Heart left ventricle (tissue), 16 donors: Measurements from ENCODE around the gene STX2. TPM values are rescaled to one million over a fixed set of nuclear protein-coding genes. Genes with fewer than 3 reads are reported as not detected.

ENCODE experiments used
- ATAC-seq, 4 donors: fragments of 200-7000 bp; cut with Tn5 transposase; one replicate each; pipeline ENCODE4 v1.9.1; 2020 to 2022; ENCODE audit warnings: moderate library complexity in 4 of 4, mild to moderate bottlenecking in 3 of 4, moderate number of reproducible peaks in 1 of 4
- DNase-seq, 5 donors: peaks; one replicate each; pipeline ENCODE4 v3.0.0-alpha.2; 2020
- H3K27ac ChIP-seq, 12 donors: fragments of 200-600 bp; sonication (generic) in 4 of 12; one replicate each; pipeline versions ENCODE4 v1.5.0 to v1.8.0; 2016 to 2022; ENCODE audit warnings: mild to moderate bottlenecking in 2 of 12
- H3K27me3 ChIP-seq, 9 donors: fragments of 200-600 bp; sonication (generic) in 2 of 9; one replicate each; pipeline versions ENCODE4 v1.5.1 to v1.8.0; 2016 to 2022; ENCODE audit warnings: mild to moderate bottlenecking in 3 of 9
- H3K36me3 ChIP-seq, 9 donors: fragments of 200-600 bp; sonication (generic) in 2 of 9; one replicate each; pipeline versions ENCODE4 v1.5.0 to v1.8.0; 2018 to 2022; ENCODE audit warnings: mild to moderate bottlenecking in 2 of 9
- H3K4me1 ChIP-seq, 12 donors: fragments of 200-600 bp; sonication (generic) in 4 of 12; one replicate each; pipeline versions ENCODE4 v1.5.0 to v1.8.0; 2016 to 2022; ENCODE audit warnings: mild to moderate bottlenecking in 3 of 12
- H3K4me3 ChIP-seq, 12 donors: fragments of 200-600 bp; sonication (generic) in 4 of 12; one replicate each; pipeline versions ENCODE4 v1.5.0 to v1.8.0; 2017 to 2022; ENCODE audit warnings: mild to moderate bottlenecking in 9 of 12, moderate library complexity in 4 of 12
- H3K9me3 ChIP-seq, 12 donors: fragments of 200-600 bp; sonication (generic) in 4 of 12; one replicate each; pipeline versions ENCODE4 v1.5.0 to v1.8.0; 2016 to 2022; ENCODE audit warnings: mild to moderate bottlenecking in 1 of 12
- CTCF ChIP-seq, 12 donors: fragments of 200-600 bp; sonication (generic) in 4 of 12; IDR thresholded peaks; one replicate each; pipeline versions ENCODE4 v1.5.0 to v1.8.0; 2018 to 2022; ENCODE audit warnings: antibody characterized with exemption in 12 of 12, mild to moderate bottlenecking in 5 of 12
- POLR2A ChIP-seq, 2 donors: fragments of 450-650 bp; IDR thresholded peaks; one replicate each; pipeline ENCODE4 v1.6.1; 2017; ENCODE audit warnings: antibody characterized with exemption in 2 of 2, mild to moderate bottlenecking in 2 of 2, moderate library complexity in 2 of 2
- WGBS, 4 donors: extraction: QIAGEN DNeasy Blood & Tissue Kit in 2 of 4; methylation state at CpG; one replicate each; pipeline versions ENCODE4 v1.1.5 to v1.1.7; 2013 to 2018; 5-methylcytosine and 5-hydroxymethylcytosine counted together
- intact Hi-C, 10 donors: fragments of 100-400 bp; cut with DNase I; formaldehyde crosslinking; loops; one replicate each; pipeline versions ENCODE4 v1.11.1 to v1.14.2; 2022
- polyA plus RNA-seq, 2 donors: library from polyadenylated mRNA; stranded (reverse); fragments of 200-250 nt; gene quantifications; one replicate each; pipeline ENCODE4 v1.2.3, GENCODE V29; 2013
- total RNA-seq, 9 donors: library from RNA; depleted of rRNA in 2 of 9; stranded (reverse); fragments of >200 nt in 2 of 9; fragmentation: NEBNext Ultra II Directional in 3 of 9; extraction: Animal tissue kit (Norgen Biotek cat#: 25700) in 3 of 9; gene quantifications; one replicate each; pipeline versions ENCODE4 v1.1.0 to v1.2.4, GENCODE V29; 2016 to 2023
- donor health status: ischemic (EF 13 %, LVEDD 7.1; RV severe dilation, severe dysfunction).
- donor health status: healthy with polysubstance abuse.
- donor health status: DM: no; HTN: yes; CAD: no.
- donor health status: DM: no; HTN: no; CAD: no.
- donor health status: ischemic (EF 25% LVEDD 6.9; RV normal size, moderate dysfunction).
- donor health status: ischemic (EF 25% LVEDD 5.7; RV mildly dilated, moderate dysfunction).
- donor health status: healthy.
- donor health status: DM: yes; HTN: yes; CAD: no.
- donor health status: ischemic (EF 35%, LVEDD 5.7; RV mildly dilated, moderate dysfunction).
- donor health status: nonischemic (EF 11% LVEDD 7.7; RV severe dilation, severe dysfunction).
- donor health status: DM: yes; HTN: yes; CAD: no.
- donor health status: PGD.
- donor health status: ischemic (EF 29% LVEDD 5.4; RV normal size, mild dysfunction).
- donor health status: nonischemic (EF 23%, LVEDD 6.1; RV moderate dilation, normal function).

The STX2 gene
- total and polyA plus RNA-seq, 11 donors, result 6.2 to 21.8 (median 11.1) TPM

- H3K4me3 ChIP-seq, result no peak overlapping the region
- intact Hi-C loops, result loop anchor here in 1 of 10 donors (2.0 kb wide), 1 partner anchor 24 kb away; no protein-coding TSS in a partner anchor
- peaks cover 0 to 6% (median 0%) of the 10 kb centered on the region in 12 donors for H3K4me1 ChIP-seq
- no peaks in the 10 kb centered on the region for H3K27me3 ChIP-seq
- DNase-seq, result no peak
- peak; percentile 51 to 82 (median 74) for ATAC-seq
- TF ChIP-seq CTCF (IDR thresholded peaks at IDR 0.05) (no peak), POLR2A (IDR thresholded peaks at IDR 0.05) (no peak)
- H3K36me3 ChIP-seq, result no peaks in the 10 kb centered on the region
- WGBS, 4 donors, result 41 to 49% (median 47%) methylated on average over 7 of the region's 7 CpGs
- peaks cover 0 to 5% (median 0%) of the 10 kb centered on the region in 12 donors for H3K9me3 ChIP-seq
- H3K27ac ChIP-seq, result peak overlapping the region in 2 of 12 donors; percentile 45 to 57
Measured at GRCh38 chr12:130847112-130847511, 8.1 kb upstream of the STX2 start.

- TF ChIP-seq CTCF (IDR thresholded peaks at IDR 0.05), result no peak
- TF ChIP-seq POLR2A (IDR thresholded peaks at IDR 0.05), result no peak
- Histone ChIP-seq H3K9me3 (peaks cover 0 to 5% (median 0%) of the 10 kb centered on the region in 12 donors), H3K36me3 (no peaks in the 10 kb centered on the region), H3K4me1 (peaks cover 0 to 6% (median 0%) of the 10 kb centered on the region in 12 donors), H3K4me3 (no peak overlapping the region), H3K27ac (no peak overlapping the region), H3K27me3 (no peaks in the 10 kb centered on the region)
- intact Hi-C loops, result loop anchor here in 1 of 10 donors (2.0 kb wide), 1 partner anchor 24 kb away; no protein-coding TSS in a partner anchor
- ATAC-seq (no peak), DNase-seq (no peak)
Measured at GRCh38 chr12:130846369-130846768, 7.3 kb upstream of the STX2 start.

- no peaks in the 10 kb centered on the region for H3K36me3 ChIP-seq
- ATAC-seq, result no peak
- peaks cover 0 to 29% (median 14%) of the 10 kb centered on the region in 12 donors for H3K4me1 ChIP-seq
- H3K9me3 ChIP-seq, result no peaks in the 10 kb centered on the region
- no peaks in the 10 kb centered on the region for H3K27me3 ChIP-seq
- 64 to 75% (median 70%) methylated on average over 11 of the region's 11 CpGs for WGBS, 4 donors
- peak overlapping the region in 10 of 12 donors; percentile 66 to 98 (median 84) for H3K4me3 ChIP-seq
- no peak for DNase-seq
- TF ChIP-seq POLR2A (IDR thresholded peaks at IDR 0.05) (no peak), CTCF (IDR thresholded peaks at IDR 0.05) (no peak)
- peak overlapping the region in 3 of 12 donors; percentile 27 to 45 (median 30) for H3K27ac ChIP-seq
- intact Hi-C loops, result loop anchor here in 2 of 10 donors (2.0 to 5.0 kb wide), 2 partner anchors 31 to 32 kb away; partner anchors contain the start of gene RAN (in 1 of the 2)
Measured at GRCh38 chr12:130839770-130840404, 837 bp upstream of the STX2 start.

- no peaks in the 10 kb centered on the region for H3K9me3 ChIP-seq
- WGBS, 4 donors, result 2 to 5% (median 3%) methylated on average over 22 to 38 of the region's 38 CpGs
- intact Hi-C loops, result loop anchor here in 2 of 10 donors (2.0 to 5.0 kb wide), 2 partner anchors 32 to 34 kb away; partner anchors contain the start of gene RAN (in 1 of the 2)
- DNase-seq (peak; percentile 24 to 78 (median 46)), ATAC-seq (peak; percentile 15 to 31 (median 23))
- peaks cover 0 to 36% (median 14%) of the 10 kb centered on the region in 12 donors for H3K4me1 ChIP-seq
- no peaks in the 10 kb centered on the region for H3K27me3 ChIP-seq
- TF ChIP-seq CTCF (IDR thresholded peaks at IDR 0.05) (no peak), POLR2A (IDR thresholded peaks at IDR 0.05) (no peak)
- H3K27ac ChIP-seq, result peak overlapping the region in 11 of 12 donors; percentile 5 to 82 (median 70)
- H3K4me3 ChIP-seq, result peak overlapping the region; percentile 49 to 98 (median 82)
- H3K36me3 ChIP-seq, result no peaks in the 10 kb centered on the region
Measured at GRCh38 chr12:130838284-130838950, 633 bp downstream of the STX2 start.
